Activated T-helper 2 cell treated with anti-CD3 and anti-CD28 coated beads, Interferon-gamma antibody, Interleukin-2, Interleukin-4, amounts not matched to agents 10 μg/mL and 5 μg/mL and 100 μg/mL, durations not matched to agents 14 hours and 24 hours and 36 hours (primary cell): ENCODE measurements around the gene SORBS1. TPM values are rescaled to one million over a fixed set of nuclear protein-coding genes. Genes with fewer than 3 reads are reported as not detected.

Experiments used
- DNase-seq: peaks from one replicate; pipeline ENCODE4 v3.0.0; 2021; ENCODE audit warnings: low spot score
- H3K27ac Mint-ChIP-seq: one replicate; pipeline ENCODE4 v1.8.0; 2021; ENCODE audit warnings: mixed read lengths
- H3K27me3 Mint-ChIP-seq: one replicate; pipeline ENCODE4 v1.8.0; 2021; ENCODE audit warnings: low read depth, mixed read lengths
- H3K36me3 Mint-ChIP-seq: one replicate; pipeline ENCODE4 v1.8.0; 2021; ENCODE audit warnings: low read depth, mixed read lengths
- H3K4me1 Mint-ChIP-seq: one replicate; pipeline ENCODE4 v1.8.0; 2021; ENCODE audit warnings: low read depth, mixed read lengths
- H3K4me3 Mint-ChIP-seq: one replicate; pipeline ENCODE4 v1.8.0; 2021; ENCODE audit warnings: low read depth, mild to moderate bottlenecking, moderate library complexity, mixed read lengths
- H3K9me3 Mint-ChIP-seq: one replicate; pipeline ENCODE4 v1.8.0; 2021; ENCODE audit warnings: mixed read lengths
- intact Hi-C: fragments of 100-400 bp; cut with micrococcal nuclease; formaldehyde crosslinking; loops from one replicate; pipeline ENCODE4 v1.15.1; 2023
- total RNA-seq: library from RNA; stranded (reverse); gene quantifications from 2 replicates; pipeline ENCODE4 v1.2.3, GENCODE V29; 2022

SORBS1 gene
- total RNA-seq, 1 donor from 2014 or later, result 0.43 TPM

DNA sequence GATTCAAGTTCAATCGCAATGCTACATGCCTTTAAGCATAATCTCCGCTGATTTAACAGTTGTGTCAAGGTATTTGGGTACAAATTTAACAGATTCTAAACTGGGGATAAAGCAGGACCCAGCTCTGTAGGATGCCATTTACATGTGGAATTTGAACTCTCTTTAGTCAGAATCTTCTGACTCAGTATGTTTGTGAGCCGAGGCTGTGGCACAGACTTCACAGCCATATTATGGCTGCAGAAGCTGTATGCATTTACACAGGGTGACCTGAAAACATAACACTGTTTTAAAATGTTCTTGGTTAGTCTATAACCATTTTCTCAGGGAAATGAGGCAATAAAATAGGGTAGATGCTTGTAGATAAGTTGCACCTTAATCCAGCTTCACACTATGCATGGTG lies 279.1 kb downstream of the SORBS1 start:
- H3K36me3 Mint-ChIP-seq, result no peaks in the 10 kb centered on the region
- H3K27me3 Mint-ChIP-seq, result peaks cover 27% of the 10 kb centered on the region
- DNase-seq, result no peak
- H3K4me3 Mint-ChIP-seq, result no peak overlapping the region
- H3K9me3 Mint-ChIP-seq, result no peaks in the 10 kb centered on the region
- intact Hi-C loops, result no loop called here
- no peaks in the 10 kb centered on the region for H3K4me1 Mint-ChIP-seq
- no peak overlapping the region for H3K27ac Mint-ChIP-seq

DNA sequence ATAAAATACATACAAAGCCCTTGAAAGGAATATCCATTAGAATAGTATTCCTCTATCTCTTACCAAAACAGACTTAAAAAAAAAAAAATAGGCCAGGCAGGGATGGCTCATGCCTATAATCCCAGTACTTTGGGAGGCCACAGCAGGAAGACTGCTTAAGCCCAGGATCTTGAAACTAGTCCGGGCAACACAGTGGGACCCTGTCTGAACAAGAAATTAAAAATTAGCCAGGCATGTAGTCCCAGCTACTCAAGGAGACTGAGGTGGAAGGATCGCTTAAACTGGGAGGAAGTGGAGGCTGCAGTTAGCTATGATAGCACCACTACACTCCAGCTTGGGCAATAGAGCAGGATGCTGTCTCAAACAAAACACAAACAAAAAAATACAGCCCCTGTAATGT lies 280.0 kb downstream of the SORBS1 start:
- DNase-seq, result no peak
- H3K4me1 Mint-ChIP-seq, result no peaks in the 10 kb centered on the region
- no peaks in the 10 kb centered on the region for H3K9me3 Mint-ChIP-seq
- no peak overlapping the region for H3K4me3 Mint-ChIP-seq
- H3K27ac Mint-ChIP-seq, result no peak overlapping the region
- intact Hi-C loops, result no loop called here
- H3K36me3 Mint-ChIP-seq, result no peaks in the 10 kb centered on the region
- peaks cover 22% of the 10 kb centered on the region for H3K27me3 Mint-ChIP-seq

GRCh38 chr10:95280637-95281036 lies 280.5 kb downstream of the SORBS1 start:
- Mint-ChIP-seq H3K27me3 (peaks cover 17% of the 10 kb centered on the region), H3K4me3 (no peak overlapping the region), H3K4me1 (no peaks in the 10 kb centered on the region), H3K36me3 (no peaks in the 10 kb centered on the region), H3K27ac (no peak overlapping the region), H3K9me3 (no peaks in the 10 kb centered on the region)
- intact Hi-C loops, result no loop called here
- no peak for DNase-seq

DNA sequence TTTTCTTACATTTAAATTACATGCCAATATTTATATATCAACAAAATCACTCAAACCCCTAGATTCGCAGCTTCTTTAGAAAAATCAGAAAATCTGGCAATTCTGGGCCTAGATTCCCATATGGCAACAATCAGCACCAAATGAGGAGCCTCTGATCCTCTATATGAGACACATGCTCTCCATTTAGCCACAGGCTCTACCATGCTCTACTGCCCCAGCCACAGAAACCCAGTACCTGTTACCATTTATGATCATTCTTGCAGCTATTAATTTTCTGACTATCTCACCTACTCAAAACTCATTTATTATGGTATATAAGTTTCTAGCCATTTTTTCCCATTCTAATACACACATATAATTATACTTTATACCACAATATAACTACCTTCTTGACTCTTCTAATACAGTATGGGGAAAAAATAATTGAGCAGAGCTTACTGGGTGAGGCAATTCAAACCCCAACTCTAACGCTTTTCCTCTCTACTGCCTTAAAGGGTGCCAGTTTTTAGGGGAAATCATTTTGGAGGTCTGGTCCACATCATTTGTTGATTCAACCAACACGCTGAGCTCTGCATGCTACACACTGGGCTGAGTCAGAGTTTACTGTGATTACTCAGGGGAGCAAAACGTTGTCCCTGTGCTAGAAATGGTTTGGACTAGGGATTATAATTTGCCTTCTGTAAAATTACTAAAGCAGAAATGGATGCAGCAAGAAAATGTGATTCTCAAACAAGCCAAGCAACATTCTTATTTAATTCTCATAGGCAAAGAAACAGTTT lies 281.9 kb downstream of the SORBS1 start:
- intact Hi-C loops, result no loop called here
- Mint-ChIP-seq H3K36me3 (no peaks in the 10 kb centered on the region), H3K4me3 (no peak overlapping the region), H3K4me1 (no peaks in the 10 kb centered on the region), H3K9me3 (no peaks in the 10 kb centered on the region), H3K27ac (no peak overlapping the region), H3K27me3 (peaks cover 10% of the 10 kb centered on the region)
- no peak for DNase-seq

DNA sequence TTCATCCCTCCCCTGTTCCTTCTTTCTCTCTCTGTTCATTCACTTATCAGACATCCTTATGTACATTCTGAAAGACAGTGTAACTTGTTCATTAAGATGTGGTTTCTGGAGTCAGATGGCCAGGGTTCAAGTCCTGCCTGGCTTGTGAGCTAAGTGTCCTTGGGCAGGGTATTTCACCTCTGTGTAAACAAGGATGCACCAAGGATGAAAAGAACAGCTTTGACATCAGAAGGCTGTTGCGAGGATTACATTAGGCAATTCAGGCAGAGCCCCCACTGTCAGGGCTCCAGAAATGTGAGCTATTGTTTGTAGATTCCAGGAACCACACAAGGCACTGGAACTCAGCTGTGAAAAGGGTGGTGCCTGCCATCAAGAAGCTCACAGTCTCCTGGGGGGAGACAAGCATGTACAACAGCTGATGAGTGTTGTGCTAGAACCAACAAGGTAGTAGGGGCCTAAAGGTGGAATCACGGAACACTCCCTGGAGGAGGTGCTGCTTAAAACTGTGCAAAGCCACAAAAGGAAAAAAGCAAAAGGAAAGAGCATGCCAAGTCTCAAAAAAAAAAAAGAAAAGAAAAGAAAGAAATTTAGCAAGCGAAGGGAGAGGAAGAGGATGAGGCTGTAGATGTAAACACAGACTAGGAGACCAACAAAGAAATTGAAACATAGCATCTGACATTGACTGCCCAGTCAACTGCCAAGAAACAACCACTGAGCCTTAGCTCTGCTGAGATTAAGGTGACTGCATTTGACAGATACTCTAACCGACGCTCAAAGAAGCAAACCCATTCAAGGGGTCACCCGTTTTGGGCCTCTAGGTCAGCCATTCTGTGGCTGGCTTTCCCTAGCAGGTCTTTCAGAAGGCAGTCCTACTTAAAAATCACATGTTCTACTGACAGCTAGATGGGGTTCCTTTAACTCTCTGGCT lies 282.8 kb downstream of the SORBS1 start:
- intact Hi-C loops, result no loop called here

GRCh38 chr10:95277614-95278013 lies 283.6 kb downstream of the SORBS1 start:
- intact Hi-C loops, result no loop called here
- Mint-ChIP-seq H3K27me3 (peaks cover 9% of the 10 kb centered on the region), H3K4me3 (no peak overlapping the region), H3K9me3 (no peaks in the 10 kb centered on the region), H3K27ac (no peak overlapping the region), H3K36me3 (no peaks in the 10 kb centered on the region), H3K4me1 (no peaks in the 10 kb centered on the region)
- no peak for DNase-seq

More for the DNA sequence above, 282.8 kb downstream of the SORBS1 start:
- no peaks in the 10 kb centered on the region for H3K4me1 Mint-ChIP-seq
- no peaks in the 10 kb centered on the region for H3K36me3 Mint-ChIP-seq
- H3K27me3 Mint-ChIP-seq, result peaks cover 4% of the 10 kb centered on the region
- no peak for DNase-seq
- no peaks in the 10 kb centered on the region for H3K9me3 Mint-ChIP-seq
- H3K4me3 Mint-ChIP-seq, result no peak overlapping the region
- no peak overlapping the region for H3K27ac Mint-ChIP-seq

DNA sequence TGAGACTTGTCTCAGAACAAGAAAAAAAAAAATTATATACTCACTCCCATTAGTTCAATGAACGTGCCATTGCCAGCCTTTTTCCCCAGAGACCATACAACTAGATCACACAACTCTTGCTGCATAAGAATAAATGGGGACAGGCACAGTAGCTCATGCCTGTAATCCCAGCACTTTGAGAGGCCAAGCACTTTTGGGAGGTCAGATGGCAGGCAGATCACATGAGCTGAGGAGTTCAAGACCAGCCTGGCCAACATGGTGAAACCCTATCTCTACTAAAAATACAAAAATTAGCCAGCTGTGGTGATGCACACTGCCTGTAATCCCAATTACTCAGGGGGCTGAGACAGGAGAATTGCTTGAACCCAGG lies 284.0 kb downstream of the SORBS1 start:
- no peaks in the 10 kb centered on the region for H3K9me3 Mint-ChIP-seq
- intact Hi-C loops, result no loop called here
- no peaks in the 10 kb centered on the region for H3K4me1 Mint-ChIP-seq
- H3K27ac Mint-ChIP-seq, result no peak overlapping the region
- no peak for DNase-seq
- H3K4me3 Mint-ChIP-seq, result no peak overlapping the region
- peaks cover 9% of the 10 kb centered on the region for H3K27me3 Mint-ChIP-seq
- no peaks in the 10 kb centered on the region for H3K36me3 Mint-ChIP-seq

GRCh38 chr10:95276367-95277200 lies 284.6 kb downstream of the SORBS1 start:
- intact Hi-C loops, result no loop called here
- H3K4me1 Mint-ChIP-seq, result no peaks in the 10 kb centered on the region
- no peak overlapping the region for H3K4me3 Mint-ChIP-seq
- no peak overlapping the region for H3K27ac Mint-ChIP-seq
- H3K9me3 Mint-ChIP-seq, result no peaks in the 10 kb centered on the region
- H3K36me3 Mint-ChIP-seq, result no peaks in the 10 kb centered on the region
- DNase-seq, result no peak
- H3K27me3 Mint-ChIP-seq, result peaks cover 9% of the 10 kb centered on the region

DNA sequence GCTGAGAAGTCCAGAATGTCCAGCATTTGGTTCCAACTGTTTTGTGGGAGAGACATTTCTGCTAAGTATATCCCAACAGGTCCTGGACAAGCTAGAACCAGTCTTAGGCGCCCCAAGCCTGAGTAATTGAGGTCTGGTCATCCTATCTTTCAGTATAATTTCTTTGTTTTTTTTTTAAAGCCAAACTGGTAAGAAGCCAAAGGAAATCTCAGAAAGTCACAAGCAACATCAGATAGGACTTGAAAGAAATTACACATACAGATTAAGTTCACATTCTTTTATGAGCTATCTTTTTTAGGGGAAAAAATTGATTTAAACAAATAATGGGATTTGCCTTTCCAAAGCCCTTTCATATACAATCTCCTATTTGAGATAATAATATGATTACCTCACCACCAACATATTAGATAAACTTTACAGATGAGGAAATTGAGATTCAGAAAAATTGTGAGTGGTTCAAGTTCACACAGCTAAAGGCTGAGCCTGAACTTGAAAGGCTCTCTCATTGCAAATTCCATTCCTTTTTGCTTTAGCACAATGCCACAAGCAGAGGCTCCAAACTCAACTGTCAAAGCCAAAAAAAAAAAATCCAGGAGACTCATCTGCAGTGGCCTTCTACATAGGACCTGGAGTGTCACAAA lies 285.3 kb downstream of the SORBS1 start:
- peaks cover 9% of the 10 kb centered on the region for H3K27me3 Mint-ChIP-seq
- H3K4me1 Mint-ChIP-seq, result no peaks in the 10 kb centered on the region
- intact Hi-C loops, result no loop called here

GRCh38 chr10:95273393-95274312 lies 287.5 kb downstream of the SORBS1 start:
- Mint-ChIP-seq H3K27me3 (peaks cover 9% of the 10 kb centered on the region), H3K27ac (no peak overlapping the region), H3K9me3 (no peaks in the 10 kb centered on the region), H3K4me1 (no peaks in the 10 kb centered on the region), H3K4me3 (no peak overlapping the region), H3K36me3 (no peaks in the 10 kb centered on the region)
- intact Hi-C loops, result no loop called here
- no peak for DNase-seq

More for the DNA sequence above, 285.3 kb downstream of the SORBS1 start:
- Mint-ChIP-seq H3K27ac (no peak overlapping the region), H3K9me3 (no peaks in the 10 kb centered on the region), H3K4me3 (no peak overlapping the region), H3K36me3 (no peaks in the 10 kb centered on the region)
- DNase-seq, result no peak

DNA sequence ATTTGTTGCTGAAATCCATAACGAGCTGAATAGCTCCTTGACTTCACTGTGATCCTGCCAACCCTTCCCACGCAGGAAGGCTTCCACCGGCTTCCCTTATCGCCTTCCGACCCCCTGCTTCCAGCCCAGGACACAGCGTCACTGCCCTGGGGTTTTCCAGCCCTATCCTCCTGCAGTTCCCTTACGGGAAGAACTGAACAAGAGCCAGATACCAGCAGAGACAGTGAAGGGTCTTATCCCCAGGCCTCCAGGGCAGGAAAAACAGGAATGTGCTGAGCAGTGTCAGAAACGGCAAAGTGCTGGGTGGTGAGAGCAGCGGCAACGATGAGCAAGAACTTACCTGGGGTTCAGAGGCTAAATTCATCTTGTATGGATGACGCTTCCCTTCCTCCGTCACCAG lies 292.7 kb downstream of the SORBS1 start:
- H3K9me3 Mint-ChIP-seq, result no peaks in the 10 kb centered on the region
- peaks cover 7% of the 10 kb centered on the region for H3K27me3 Mint-ChIP-seq
- H3K4me1 Mint-ChIP-seq, result peaks cover 4% of the 10 kb centered on the region
- H3K27ac Mint-ChIP-seq, result no peak overlapping the region
- no peaks in the 10 kb centered on the region for H3K36me3 Mint-ChIP-seq
- DNase-seq, result no peak
- H3K4me3 Mint-ChIP-seq, result no peak overlapping the region
- intact Hi-C loops, result no loop called here
